Neural cell (in vitro differentiated cells): ENCODE results near the gene ABI3BP. TPM values are rescaled to one million over a fixed set of nuclear protein-coding genes. Genes with fewer than 3 reads are reported as not detected.

Source experiments
- H2AFZ ChIP-seq: fragments of 200-600, 300-800 bp; sonication (generic), shearing (Covaris generic); 2 replicates; pipeline ENCODE4 v1.6.0; 2014; ENCODE audit warnings: low read depth, mild to moderate bottlenecking, antibody characterized with exemption, low read length, moderate library complexity
- H3F3A ChIP-seq: fragments of 200-600 bp; shearing (Covaris generic); 2 replicates; pipeline ENCODE4 v1.6.1; 2016; ENCODE audit warnings: mild to moderate bottlenecking, moderate library complexity, mixed read lengths, antibody characterized with exemption, low read length; ENCODE audit not compliant: insufficient read depth, poor library complexity, severe bottlenecking
- H3K27ac ChIP-seq: fragments of 200-600, 300-800 bp; sonication (generic), shearing (Covaris generic); 2 replicates; pipeline ENCODE4 v1.5.1; 2014; ENCODE audit warnings: mild to moderate bottlenecking, low read length, moderate library complexity
- H3K27me3 ChIP-seq: fragments of 300-800, 200-600 bp; sonication (generic), shearing (Covaris generic); 2 replicates; pipeline ENCODE4 v1.6.0; 2014; ENCODE audit warnings: mild to moderate bottlenecking, low read depth, low read length, moderate library complexity; ENCODE audit not compliant: insufficient read depth
- H3K36me3 ChIP-seq: fragments of 300-800, 200-600 bp; sonication (generic), shearing (Covaris generic); 2 replicates; pipeline ENCODE4 v1.5.1; 2014; ENCODE audit warnings: mild to moderate bottlenecking, antibody characterized with exemption, low read length, moderate library complexity; ENCODE audit not compliant: insufficient read depth
- H3K4me2 ChIP-seq: fragments of 300-800, 200-600 bp; sonication (generic), shearing (Covaris generic); 2 replicates; pipeline ENCODE4 v1.6.0; 2014; ENCODE audit warnings: mild to moderate bottlenecking, low read length
- H3K4me3 ChIP-seq: fragments of 300-800, 200-600 bp; sonication (generic), shearing (Covaris generic); 2 replicates; pipeline ENCODE4 v1.5.1; 2014; ENCODE audit warnings: mild to moderate bottlenecking, low read length, moderate library complexity
- H3K79me2 ChIP-seq: fragments of 200-600 bp; shearing (Covaris generic); replicated peaks from 2 replicates; pipeline ENCODE4 v1.6.0; 2014; ENCODE audit warnings: mild to moderate bottlenecking, low read length, moderate library complexity; ENCODE audit not compliant: insufficient read depth
- H3K9ac ChIP-seq: fragments of 300-800, 200-600 bp; sonication (generic), shearing (Covaris generic); 2 replicates; pipeline ENCODE4 v1.6.1; 2016; ENCODE audit warnings: mild to moderate bottlenecking, low read length, mixed read lengths
- H3K9me2 ChIP-seq: fragments of 200-600 bp; shearing (Covaris generic); 2 replicates; pipeline ENCODE4 v1.6.1; 2016; ENCODE audit warnings: mild to moderate bottlenecking, low read length, mixed read lengths; ENCODE audit not compliant: insufficient read depth
- H3K9me3 ChIP-seq: fragments of 200-600, 300-800 bp; sonication (generic), shearing (Covaris generic); 2 replicates; pipeline ENCODE4 v1.6.1; 2016; ENCODE audit warnings: mild to moderate bottlenecking, mixed run types, low read length, moderate library complexity, mixed read lengths
- H4K20me1 ChIP-seq: fragments of 200-600 bp; shearing (Covaris generic); 2 replicates; pipeline ENCODE4 v1.6.1; 2016; ENCODE audit warnings: mild to moderate bottlenecking, mixed run types; ENCODE audit not compliant: insufficient read depth
- EP300 ChIP-seq: fragments of 450-650 bp; conservative IDR thresholded peaks from 2 replicates; pipeline ENCODE4 v1.6.1; 2014; ENCODE audit warnings: antibody characterized with exemption, mild to moderate bottlenecking, moderate library complexity; ENCODE audit not compliant: poor library complexity, severe bottlenecking
- EZH2 ChIP-seq: fragments of 200-600, 300-800 bp; shearing (Covaris generic), sonication (generic); IDR thresholded peaks from 2 replicates; pipeline ENCODE4 v1.6.1; 2014; ENCODE audit warnings: antibody characterized with exemption, low read length, borderline replicate concordance, mild to moderate bottlenecking; ENCODE audit not compliant: insufficient read depth, poor library complexity, severe bottlenecking
- MXI1 ChIP-seq: fragments of 450-650 bp; conservative IDR thresholded peaks from 2 replicates; pipeline ENCODE4 v1.6.1; 2014; ENCODE audit warnings: antibody characterized with exemption, mild to moderate bottlenecking; ENCODE audit not compliant: poor library complexity, severe bottlenecking
- POLR2AphosphoS5 ChIP-seq: IDR thresholded peaks from 2 replicates; pipeline ENCODE4 v1.6.1; 2012
- RAD21 ChIP-seq: fragments of 450-650 bp; conservative IDR thresholded peaks from 2 replicates; pipeline ENCODE4 v1.6.1; 2014; ENCODE audit warnings: antibody characterized with exemption, mild to moderate bottlenecking, moderate library complexity
- SMC3 ChIP-seq: fragments of 450-650 bp; conservative IDR thresholded peaks from 2 replicates; pipeline ENCODE4 v1.6.1; 2014; ENCODE audit warnings: antibody characterized with exemption, mild to moderate bottlenecking, moderate library complexity; ENCODE audit not compliant: poor library complexity
- TAF1 ChIP-seq: IDR thresholded peaks from 2 replicates; pipeline ENCODE4 v1.6.1; 2012; ENCODE audit warnings: low read depth
- polyA plus RNA-seq: library from polyadenylated mRNA; depleted of rRNA; stranded (reverse); fragments of >200 nt; gene quantifications from 2 replicates; pipeline ENCODE4 v1.2.3, GENCODE V29; 2014
- TF ChIP-seq, protein P1 (sequence below): fragments of 450-650 bp; IDR thresholded peaks from 2 replicates; pipeline ENCODE4 v1.5.1; 2014; ENCODE audit warnings: antibody characterized with exemption, mild to moderate bottlenecking, moderate library complexity; ENCODE audit not compliant: poor library complexity, severe bottlenecking
- TF ChIP-seq, protein P2 (sequence below): IDR thresholded peaks from 2 replicates; pipeline ENCODE4 v1.6.1; 2012; ENCODE audit warnings: borderline replicate concordance

The ABI3BP gene
- polyA plus RNA-seq, 1 donor from 2014 or later = not detected

DNA sequence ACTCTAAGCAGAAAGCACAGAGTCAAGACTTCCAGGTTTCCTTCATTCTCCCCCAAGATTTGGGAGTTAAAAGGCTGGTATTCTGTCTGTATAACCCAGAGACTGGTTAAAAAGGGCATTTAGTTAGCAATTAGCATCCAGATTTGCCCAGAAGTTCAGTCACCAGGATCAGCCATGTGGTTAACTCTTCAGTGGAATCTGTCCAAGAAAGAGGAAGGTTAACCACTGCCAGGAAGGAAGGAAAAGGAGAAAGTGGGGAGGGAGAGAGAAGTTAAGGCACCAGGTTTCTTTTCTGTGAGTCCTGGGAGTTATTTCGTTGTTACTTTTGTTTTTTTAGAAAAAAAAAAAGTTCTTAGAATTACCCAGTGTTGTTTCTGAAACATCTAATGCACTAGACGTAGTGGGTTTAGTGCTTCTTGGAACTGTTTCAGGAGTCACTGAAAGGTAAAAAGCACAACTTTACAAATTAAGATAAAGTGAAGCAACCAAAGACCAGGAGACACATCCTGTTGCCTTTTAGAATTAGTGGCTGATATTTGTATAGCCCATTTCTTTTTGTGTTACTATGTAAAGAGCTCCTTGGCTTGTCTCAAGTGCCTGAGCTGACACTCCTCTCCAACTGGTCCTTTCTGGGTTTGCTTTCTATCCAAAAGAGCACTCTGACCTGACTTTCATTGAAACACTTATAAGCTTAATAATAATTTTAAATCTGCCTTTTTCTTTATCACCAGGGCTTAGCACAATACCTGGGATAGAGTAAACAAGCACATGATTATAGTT lies 128.6 kb downstream of the ABI3BP start:
- Histone ChIP-seq H3K4me3 (no peak overlapping the region), H3K9ac (no peak overlapping the region), H2AFZ (no peak overlapping the region), H3F3A (no peaks in the 10 kb centered on the region), H3K79me2 (no peaks in the 10 kb centered on the region), H3K9me3 (no peaks in the 10 kb centered on the region), H3K9me2 (no peaks in the 10 kb centered on the region), H4K20me1 (no peaks in the 10 kb centered on the region), H3K27me3 (no peaks in the 10 kb centered on the region), H3K4me2 (no peak overlapping the region), H3K27ac (no peak overlapping the region), H3K36me3 (no peaks in the 10 kb centered on the region)
- TF ChIP-seq SMC3 (no peak), EP300 (no peak), POLR2AphosphoS5 (no peak), MXI1 (no peak), EZH2 (no peak), TAF1 (no peak), RAD21 (no peak)
- TF ChIP-seq, protein P1, sequence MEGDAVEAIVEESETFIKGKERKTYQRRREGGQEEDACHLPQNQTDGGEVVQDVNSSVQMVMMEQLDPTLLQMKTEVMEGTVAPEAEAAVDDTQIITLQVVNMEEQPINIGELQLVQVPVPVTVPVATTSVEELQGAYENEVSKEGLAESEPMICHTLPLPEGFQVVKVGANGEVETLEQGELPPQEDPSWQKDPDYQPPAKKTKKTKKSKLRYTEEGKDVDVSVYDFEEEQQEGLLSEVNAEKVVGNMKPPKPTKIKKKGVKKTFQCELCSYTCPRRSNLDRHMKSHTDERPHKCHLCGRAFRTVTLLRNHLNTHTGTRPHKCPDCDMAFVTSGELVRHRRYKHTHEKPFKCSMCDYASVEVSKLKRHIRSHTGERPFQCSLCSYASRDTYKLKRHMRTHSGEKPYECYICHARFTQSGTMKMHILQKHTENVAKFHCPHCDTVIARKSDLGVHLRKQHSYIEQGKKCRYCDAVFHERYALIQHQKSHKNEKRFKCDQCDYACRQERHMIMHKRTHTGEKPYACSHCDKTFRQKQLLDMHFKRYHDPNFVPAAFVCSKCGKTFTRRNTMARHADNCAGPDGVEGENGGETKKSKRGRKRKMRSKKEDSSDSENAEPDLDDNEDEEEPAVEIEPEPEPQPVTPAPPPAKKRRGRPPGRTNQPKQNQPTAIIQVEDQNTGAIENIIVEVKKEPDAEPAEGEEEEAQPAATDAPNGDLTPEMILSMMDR = no peak
- TF ChIP-seq, protein P2, sequence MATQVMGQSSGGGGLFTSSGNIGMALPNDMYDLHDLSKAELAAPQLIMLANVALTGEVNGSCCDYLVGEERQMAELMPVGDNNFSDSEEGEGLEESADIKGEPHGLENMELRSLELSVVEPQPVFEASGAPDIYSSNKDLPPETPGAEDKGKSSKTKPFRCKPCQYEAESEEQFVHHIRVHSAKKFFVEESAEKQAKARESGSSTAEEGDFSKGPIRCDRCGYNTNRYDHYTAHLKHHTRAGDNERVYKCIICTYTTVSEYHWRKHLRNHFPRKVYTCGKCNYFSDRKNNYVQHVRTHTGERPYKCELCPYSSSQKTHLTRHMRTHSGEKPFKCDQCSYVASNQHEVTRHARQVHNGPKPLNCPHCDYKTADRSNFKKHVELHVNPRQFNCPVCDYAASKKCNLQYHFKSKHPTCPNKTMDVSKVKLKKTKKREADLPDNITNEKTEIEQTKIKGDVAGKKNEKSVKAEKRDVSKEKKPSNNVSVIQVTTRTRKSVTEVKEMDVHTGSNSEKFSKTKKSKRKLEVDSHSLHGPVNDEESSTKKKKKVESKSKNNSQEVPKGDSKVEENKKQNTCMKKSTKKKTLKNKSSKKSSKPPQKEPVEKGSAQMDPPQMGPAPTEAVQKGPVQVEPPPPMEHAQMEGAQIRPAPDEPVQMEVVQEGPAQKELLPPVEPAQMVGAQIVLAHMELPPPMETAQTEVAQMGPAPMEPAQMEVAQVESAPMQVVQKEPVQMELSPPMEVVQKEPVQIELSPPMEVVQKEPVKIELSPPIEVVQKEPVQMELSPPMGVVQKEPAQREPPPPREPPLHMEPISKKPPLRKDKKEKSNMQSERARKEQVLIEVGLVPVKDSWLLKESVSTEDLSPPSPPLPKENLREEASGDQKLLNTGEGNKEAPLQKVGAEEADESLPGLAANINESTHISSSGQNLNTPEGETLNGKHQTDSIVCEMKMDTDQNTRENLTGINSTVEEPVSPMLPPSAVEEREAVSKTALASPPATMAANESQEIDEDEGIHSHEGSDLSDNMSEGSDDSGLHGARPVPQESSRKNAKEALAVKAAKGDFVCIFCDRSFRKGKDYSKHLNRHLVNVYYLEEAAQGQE = no peak

DNA sequence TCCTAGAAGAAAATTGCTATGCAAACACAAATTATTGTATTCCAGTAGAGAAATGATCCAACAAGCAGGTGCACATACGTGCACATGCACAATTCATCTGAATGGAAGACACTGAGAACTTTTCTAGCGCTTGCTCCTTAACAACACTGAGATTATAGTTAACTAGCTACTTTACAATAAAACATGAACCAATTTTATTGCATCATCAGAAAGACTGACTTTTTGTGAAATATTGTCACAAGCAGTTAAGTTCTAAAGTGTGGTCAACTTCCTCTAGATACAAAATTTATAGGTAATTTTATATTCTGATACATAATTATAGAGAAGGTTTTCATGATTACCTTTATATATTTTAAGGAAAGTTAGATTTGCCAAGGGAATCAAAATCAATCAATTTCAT lies 135.4 kb downstream of the ABI3BP start:
- Histone ChIP-seq H3K9ac (no peak overlapping the region), H3K27ac (no peak overlapping the region), H3K9me2 (no peaks in the 10 kb centered on the region), H3K4me3 (no peak overlapping the region), H4K20me1 (no peaks in the 10 kb centered on the region), H3K79me2 (no peaks in the 10 kb centered on the region), H3K9me3 (no peaks in the 10 kb centered on the region), H3K4me2 (no peak overlapping the region), H3F3A (no peaks in the 10 kb centered on the region), H3K27me3 (no peaks in the 10 kb centered on the region), H2AFZ (no peak overlapping the region), H3K36me3 (no peaks in the 10 kb centered on the region)
- TF ChIP-seq, protein P2 = no peak
- TF ChIP-seq POLR2AphosphoS5 (no peak), EZH2 (no peak), TAF1 (no peak), EP300 (no peak), RAD21 (no peak), MXI1 (no peak), SMC3 (no peak)
- TF ChIP-seq, protein P1 = no peak
